ENCODE data around the gene TAS1R2. TPM values are rescaled to one million over a fixed set of nuclear protein-coding genes. Genes with fewer than 3 reads are reported as not detected.
"Not testable (repeated sequence)": the region's sequence is repeated elsewhere in the genome, so short reads cannot be mapped to it uniquely, and the experiment has no call there.

TAS1R2 gene
- not detected for polyA plus RNA-seq

DNA sequence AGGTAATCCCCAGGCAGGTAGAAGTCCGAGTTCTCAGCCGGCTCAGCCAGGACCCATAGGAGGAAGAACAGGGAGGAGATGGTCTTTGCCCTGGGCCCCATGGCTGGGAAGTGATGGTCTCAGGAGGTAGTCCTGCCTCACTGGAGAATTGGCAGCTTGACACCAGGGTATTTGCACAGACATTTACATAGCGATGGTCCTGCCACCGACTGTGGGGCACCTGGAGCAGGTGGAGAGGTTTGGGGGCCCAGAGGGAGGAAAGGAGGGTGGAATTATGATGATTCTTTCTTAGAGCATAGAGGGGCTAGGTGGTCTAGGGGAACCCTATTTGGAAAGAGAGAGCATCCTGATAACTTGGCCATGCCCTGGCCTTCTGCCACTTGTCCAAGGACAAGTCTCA lies at the start of gene TAS1R2:
TSS of gene TAS1R2 (minus strand) at position 101 of the 400 bp plus-strand sequence. CDS start at position 101, 0 bp downstream.
- no peak within 1 kb of the TSS for H3K27ac ChIP-seq (ENCODE audit: low read depth, low read length)
- 59 to 77% (median 63%) methylated on average over 4 of the region's 4 CpGs for WGBS, 3 donors

DNA sequence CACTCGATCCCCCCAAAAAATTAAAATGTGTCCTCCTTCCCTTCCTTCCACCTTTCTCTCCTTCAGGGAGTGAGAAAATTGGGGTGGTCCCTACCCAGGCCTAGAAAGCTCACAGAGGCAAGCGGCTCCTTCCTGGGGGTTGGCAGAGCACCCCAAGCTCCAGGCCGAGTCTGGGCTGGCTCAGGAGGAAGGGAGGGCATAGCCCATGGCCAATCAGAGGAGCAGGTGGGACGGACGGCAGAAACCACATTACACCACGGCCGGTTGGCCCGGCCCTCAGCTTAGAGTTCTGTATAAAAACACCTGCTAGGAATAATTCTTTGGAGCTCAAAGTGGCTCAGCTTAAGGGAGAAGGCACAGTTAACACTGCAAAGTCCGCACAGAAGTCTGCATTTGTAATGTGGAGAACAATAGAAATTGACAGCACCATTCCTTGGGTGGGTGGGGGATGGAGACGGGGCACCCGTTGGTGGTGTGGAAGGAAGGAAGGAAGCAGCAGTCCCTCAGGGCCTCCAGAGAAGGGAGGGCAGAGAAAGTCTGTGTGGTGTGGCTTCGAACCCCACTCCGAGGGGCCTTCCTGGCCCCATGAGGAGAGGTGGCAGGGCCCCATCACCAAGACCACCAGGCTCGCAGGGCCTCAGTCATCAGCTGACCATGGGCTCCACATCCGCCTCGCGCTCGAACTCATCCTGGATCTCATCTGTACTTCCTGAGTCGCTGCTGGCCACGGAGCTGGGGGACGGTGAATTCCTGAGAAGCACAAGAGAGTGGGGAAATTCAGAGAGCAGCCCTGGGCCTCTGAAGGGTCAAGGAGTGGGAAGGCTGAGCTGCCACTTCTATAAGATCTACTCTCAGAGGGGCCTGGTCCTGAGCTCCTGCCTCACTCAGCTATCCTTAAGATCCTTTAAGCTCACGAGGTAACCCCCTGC lies 48.7 kb upstream of the TAS1R2 start:
- no peak overlapping the region for H3K27ac ChIP-seq (ENCODE audit: low read depth, low read length)
- 37 to 75% (median 44%) methylated on average over 22 of the region's 22 CpGs for WGBS, 3 donors

DNA sequence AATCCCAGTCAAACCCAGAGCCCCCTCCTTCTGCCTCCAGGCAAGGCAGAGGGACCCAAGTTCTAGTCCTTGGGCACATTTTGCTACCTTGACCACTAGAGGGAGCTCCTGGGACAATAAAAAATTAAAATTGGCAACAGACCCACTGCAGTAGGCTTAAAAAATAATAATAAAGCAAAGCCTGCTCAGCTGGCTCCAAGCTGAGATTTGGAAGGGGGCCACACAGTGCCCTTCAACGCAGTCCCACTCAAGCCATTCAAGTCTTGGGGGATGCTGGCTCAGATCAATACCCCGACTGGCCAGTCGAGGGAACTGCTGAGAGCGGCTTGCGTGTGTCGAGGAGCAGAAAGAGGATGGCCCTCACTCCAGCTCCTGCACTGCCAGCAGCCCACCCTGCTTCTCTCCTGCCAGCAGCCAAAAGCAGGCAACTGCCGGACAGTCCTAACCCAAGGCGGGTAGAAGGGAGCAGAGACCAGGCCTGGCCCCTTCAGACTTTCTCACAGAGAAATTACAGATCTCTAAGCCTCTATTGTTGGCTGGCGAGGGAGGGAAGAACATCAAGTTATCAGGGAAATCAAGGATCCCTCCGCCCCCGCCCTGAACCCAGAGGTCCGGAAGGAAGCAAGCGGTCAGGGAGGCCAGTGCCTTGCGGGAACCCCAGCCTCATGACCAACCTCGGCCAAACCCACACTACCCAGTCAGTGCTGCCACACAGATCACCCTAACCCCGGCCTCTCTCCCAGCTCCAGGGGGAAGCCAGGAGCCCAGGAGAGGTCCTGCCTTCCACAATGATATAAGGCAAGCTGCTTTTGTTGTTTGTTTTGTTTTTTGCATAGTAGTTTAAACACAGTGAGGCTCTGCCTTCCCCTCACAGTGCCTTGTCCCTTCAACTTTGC lies 47.8 kb upstream of the TAS1R2 start:
- H3K27ac ChIP-seq (ENCODE audit: low read depth, low read length): no peak overlapping the region
- WGBS, 3 donors: 19 to 49% (median 22%) methylated on average over 16 of the region's 16 CpGs

DNA sequence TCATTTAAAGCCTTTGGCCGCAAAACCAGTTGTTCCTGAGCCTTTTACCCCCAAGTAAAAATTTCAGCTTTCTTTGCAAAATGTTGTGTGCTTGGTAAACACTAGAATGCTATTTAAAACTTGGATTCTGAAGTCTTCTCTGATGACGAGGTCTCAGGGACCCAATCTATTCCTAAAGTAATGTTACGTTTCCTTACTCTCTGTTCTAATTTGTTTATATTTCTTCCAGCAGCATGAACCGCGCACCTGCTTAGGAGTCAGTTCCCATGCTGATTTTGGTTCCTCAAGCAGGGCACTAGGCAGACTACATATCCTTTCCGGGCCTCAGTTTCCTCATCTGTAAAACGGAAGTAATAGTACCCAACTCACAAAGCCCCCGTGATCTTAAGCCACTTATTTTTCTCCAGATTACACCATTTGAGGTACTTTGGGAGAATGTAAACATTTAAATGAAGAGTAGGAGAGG lies 43.9 kb upstream of the TAS1R2 start:
- WGBS, 3 donors: 21 to 35% (median 30%) methylated on average over 8 of the region's 8 CpGs
- H3K27ac ChIP-seq (ENCODE audit: low read depth, low read length): no peak overlapping the region

DNA sequence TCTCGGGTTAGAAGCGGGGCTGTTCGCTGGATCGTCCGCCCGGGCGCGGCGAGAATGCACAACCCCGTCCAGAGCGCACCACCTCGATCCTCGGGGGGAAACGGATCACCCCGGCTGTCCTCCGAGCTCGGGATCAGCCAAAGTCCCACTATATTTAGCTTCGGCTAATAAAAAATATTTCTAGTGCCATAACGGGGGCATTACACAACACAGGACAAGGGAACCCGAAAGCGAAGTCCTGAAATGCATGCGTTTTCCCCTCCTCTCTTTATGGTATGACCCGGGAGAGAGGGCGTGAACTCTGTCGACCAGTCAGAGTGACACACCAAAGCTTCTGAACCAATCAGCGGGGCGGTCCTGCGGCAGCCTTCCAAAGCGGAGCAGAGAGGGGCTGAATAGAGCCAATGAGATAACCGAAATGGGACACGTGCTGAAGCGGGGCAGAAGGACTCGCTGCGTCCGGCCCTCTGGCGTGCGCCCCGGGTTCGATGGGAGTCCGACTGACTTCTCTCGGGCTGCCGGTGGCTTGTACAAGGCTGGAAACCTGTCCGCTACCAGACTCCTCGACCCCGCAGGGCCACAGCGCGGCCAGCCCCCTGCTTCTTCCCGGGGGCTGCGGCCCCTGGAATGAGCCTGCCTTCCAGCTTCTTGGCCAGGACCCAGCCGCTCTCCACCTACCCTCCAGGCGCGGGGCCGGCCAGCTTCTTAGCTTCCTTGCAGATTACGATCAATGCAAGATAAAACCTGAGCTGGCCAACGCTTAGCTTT lies 43.2 kb upstream of the TAS1R2 start, which contains the start of gene ALDH4A1:
TSS of gene ALDH4A1 (minus strand) at position 33 of the 768 bp plus-strand sequence. CDS start at position 1, 32 bp downstream.
- no peak within 1 kb of the TSS for H3K27ac ChIP-seq (ENCODE audit: low read depth, low read length)
- WGBS, 3 donors: 0% methylated on average over 55 of the region's 55 CpGs

DNA sequence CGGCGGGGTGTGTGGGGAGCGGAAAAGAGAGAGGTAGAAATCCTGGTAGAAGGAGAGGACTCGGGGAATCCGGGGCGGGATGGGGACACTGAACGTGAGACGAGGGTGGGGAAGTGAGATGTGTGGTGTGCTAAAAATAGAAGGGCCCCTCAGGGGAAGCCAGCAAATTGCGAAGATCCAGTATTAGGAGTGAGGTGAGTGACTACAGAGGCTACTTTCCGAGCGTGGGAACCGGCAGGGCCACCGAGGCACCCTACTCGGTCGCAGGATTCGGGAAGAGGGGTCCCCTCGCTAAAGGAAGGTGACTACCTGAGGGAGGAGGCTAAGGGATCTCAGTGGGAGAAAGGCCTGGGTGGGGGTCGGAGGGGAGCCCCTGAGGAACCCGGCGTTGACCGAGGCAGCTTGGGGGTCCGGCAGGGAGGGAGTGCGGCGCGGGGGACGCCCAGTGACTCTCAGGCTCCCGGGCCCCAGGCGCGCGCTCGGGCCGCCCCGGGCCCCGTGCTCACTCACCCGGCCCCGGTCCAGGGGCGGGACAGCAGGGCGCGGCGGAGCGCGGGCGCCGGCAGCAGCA lies 42.6 kb upstream of the TAS1R2 start:
- WGBS, 3 donors: 0 to 1% (median 1%) methylated on average over 39 to 44 of the region's 44 CpGs
- H3K27ac ChIP-seq (ENCODE audit: low read depth, low read length): no peak overlapping the region

DNA sequence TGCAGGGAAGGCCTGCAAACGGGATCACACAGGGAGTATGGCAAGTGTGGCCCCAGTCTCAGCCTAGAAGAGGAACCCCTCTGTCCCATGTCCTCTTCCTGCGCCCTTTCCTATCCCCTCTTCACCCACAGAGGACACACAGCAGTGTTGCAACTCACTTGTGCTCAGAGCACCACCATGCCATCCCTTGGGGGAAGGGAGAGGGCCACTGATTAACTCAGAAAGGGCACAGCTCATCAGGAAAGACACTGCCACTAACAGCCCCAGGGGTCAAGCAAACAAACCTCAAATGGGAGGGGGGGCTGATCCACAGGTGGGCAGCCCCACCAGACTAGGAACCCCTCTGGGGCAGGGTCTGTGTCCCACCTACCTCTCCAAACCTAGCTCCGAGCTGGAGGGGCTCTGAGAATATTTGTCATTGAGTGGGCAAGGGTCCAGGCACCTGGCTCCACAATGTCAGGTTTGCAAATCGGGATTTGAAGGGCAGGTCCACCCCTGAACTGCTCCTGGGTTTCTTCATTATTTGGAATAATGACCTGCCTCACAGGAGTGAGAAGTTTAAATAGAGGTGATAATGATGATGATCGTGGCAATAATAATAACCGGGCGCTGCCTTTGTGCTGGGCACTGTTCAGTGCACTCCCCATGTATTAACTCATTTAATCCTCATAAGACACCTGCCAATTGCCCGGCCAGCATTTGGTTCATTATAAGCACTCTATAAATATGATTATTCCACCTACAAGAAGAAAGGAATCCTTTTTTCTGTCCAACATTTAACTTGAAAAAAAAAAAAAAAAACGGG lies 41.9 kb upstream of the TAS1R2 start:
- H3K27ac ChIP-seq (ENCODE audit: low read depth, low read length): no peak overlapping the region

DNA sequence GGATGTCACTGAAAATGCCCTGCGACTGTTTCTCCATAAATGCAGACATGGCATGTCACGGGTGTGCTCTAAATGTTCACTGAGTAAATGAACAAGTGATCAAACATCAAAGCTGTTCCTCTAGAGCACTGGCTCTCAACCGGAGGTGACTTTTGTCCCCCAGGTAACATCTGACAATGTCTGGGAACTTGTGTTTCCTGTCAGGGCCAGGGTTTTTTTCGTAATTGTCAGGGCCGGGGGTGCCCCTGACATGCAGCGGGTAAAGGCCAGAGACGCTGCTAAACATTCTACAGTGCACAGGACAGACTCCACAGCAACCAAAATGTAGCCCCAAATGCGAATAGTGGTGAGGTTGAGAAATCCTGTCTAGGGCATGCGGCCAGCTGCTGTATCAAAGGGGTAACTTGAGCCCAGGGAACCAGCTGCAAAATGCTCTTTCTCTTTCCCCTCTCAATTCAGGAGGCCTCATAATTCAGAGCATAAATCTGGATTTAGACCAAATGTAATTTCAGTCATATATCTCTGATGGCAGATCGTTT lies 40.9 kb upstream of the TAS1R2 start:
- 53 to 85% (median 64%) methylated on average over 10 of the region's 10 CpGs for WGBS, 3 donors
- H3K27ac ChIP-seq (ENCODE audit: low read depth, low read length): no peak overlapping the region

More for the DNA sequence above, 41.9 kb upstream of the TAS1R2 start:
- 47 to 51% (median 50%) methylated on average over 9 of the region's 9 CpGs for WGBS, 3 donors

DNA sequence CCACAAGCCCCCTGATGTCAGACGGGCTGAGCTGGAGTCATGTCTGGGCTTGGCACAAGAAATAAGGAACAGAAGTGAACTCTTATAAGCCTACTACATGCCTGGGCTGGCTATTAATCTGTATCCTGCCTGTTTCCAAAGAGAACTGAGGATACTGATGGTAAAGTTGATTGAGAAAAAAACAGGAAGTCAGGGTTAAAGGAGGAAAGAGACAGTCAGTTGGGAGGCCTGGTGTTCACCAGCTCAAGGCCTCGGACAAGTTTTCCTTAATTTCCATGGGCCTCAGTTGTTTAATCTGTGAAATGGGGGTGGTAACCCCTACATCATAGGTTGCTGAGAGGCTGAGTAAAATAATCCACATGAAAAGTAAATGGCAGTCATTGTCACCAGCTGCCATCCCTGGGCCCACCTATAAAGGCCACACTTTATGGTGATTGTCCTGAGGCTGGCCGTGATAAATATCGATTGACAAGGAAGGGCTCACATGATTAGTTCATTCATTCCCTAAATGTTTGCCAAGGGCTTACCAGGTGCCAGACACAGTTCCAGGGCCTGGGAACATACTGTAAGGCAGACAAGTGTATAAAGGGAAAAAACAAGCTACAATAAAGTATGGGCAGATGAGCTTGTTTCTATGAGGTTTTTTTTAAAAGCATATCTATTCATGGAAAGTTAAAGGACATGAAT lies 40.0 kb upstream of the TAS1R2 start:
- no peak overlapping the region for H3K27ac ChIP-seq (ENCODE audit: low read depth, low read length)
- WGBS, 3 donors: 62 to 78% (median 75%) methylated on average over 4 of the region's 4 CpGs

DNA sequence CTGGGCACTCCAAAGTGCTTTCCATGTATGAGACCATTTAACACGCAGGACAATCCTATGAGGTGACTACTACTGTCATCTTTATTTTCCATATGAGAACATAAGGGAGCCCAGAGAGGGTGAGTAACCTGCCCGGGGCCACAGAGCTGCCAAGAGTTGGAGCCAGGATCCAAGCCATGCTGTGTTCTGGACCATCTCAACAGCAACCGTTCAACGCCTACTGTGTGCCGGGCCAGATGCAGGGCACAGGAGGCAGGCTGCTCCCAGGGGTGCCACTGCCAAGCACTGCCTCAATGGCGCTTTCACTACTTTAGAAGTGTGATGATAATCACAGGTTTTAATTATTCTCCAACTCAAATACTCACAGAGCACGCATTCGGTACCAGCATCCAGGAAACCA lies 39.1 kb upstream of the TAS1R2 start:
- no peak overlapping the region for H3K27ac ChIP-seq (ENCODE audit: low read depth, low read length)
- WGBS, 3 donors: 93 to 94% (median 93%) methylated on average over 8 of the region's 8 CpGs

DNA sequence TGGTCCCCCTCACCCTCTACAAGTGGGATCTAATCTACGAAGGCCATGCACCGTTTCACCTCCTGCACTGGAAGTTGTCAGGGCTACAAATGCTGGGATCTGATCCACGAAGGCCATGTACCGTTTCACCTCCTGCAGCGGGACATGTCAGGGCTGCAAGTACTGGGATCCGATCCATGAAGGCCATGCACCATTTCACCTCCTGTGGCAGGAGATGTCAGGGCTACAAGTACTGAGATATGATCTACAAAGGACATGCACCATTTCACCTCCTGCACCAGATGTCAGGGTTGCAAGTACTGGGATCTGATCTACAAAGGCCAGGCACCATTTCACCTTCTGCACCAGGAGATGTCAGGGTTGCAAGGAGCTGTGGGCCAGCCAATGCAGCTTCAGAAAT lies 35.9 kb upstream of the TAS1R2 start:
- WGBS, 3 donors: 80 to 93% (median 92%) methylated on average over 6 of the region's 6 CpGs
- H3K27ac ChIP-seq (ENCODE audit: low read depth, low read length): no peak overlapping the region

DNA sequence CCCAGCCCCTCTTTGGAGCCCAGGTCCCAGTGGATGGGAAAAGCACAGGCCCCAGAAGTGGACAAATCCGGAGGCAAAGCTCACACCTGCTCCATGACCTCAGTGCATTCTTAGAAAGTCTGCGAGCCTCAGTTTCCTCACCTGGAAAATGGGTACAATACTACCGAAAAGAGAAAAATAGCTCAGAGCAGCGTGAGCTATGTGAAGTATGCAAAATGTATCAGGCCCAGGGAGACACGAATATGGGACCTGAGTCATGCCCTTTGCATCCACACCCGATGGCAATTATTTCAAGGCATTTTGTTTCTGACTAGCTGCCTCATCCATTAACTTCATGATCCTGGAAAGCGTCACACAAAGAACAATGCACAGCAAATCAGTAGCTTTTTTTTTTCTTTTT lies 33.7 kb upstream of the TAS1R2 start:
- 95 to 97% (median 96%) methylated on average over 7 of the region's 7 CpGs for whole genome bisulfite sequencing, 3 donors

DNA sequence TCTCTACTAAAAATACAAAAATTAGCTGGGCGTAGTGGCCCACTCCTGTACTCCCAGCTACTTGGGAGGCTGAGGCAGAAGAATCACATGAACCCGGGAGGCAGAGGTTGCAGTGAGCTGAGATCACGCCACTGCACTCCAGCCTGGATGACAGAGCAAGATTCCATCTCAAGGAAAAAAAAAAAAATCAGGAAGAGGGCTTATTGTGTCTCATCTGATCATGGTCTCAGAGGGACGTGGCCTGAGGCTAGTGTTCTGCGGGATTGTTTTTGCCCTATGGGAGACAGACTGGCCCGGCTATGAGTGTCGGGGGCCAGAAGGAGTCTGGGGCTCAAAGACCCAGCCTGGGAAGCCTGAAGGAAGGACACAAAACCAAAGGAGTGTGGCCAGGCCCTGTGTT lies 32.4 kb upstream of the TAS1R2 start:
- not testable (repeated sequence) for H3K27ac ChIP-seq (ENCODE audit: low read depth, low read length)
- 76 to 91% (median 78%) methylated on average over 7 of the region's 7 CpGs for WGBS, 3 donors

More for the DNA sequence above, 33.7 kb upstream of the TAS1R2 start:
- H3K27ac ChIP-seq (ENCODE audit: low read depth, low read length): no peak overlapping the region

DNA sequence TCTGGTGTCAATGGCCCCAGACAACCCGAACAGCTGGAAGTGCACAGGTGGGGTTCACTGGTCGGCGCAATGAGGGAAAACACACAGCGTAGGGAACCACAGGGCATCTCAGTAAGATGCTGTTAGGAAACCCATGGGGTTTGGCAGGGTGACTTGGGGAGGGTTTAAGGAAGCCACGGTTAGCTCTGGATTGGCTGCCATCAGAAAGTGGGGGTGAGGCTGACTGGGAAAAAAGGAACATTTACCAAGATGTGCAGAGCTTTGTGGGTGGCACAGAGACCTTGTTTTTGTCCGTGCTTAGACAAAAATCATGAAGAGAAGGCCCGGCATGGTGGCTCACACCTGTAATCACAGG lies 31.9 kb upstream of the TAS1R2 start:
- H3K27ac ChIP-seq (ENCODE audit: low read depth, low read length): no peak overlapping the region
- 67 to 87% (median 74%) methylated on average over 7 of the region's 7 CpGs for WGBS, 3 donors

DNA sequence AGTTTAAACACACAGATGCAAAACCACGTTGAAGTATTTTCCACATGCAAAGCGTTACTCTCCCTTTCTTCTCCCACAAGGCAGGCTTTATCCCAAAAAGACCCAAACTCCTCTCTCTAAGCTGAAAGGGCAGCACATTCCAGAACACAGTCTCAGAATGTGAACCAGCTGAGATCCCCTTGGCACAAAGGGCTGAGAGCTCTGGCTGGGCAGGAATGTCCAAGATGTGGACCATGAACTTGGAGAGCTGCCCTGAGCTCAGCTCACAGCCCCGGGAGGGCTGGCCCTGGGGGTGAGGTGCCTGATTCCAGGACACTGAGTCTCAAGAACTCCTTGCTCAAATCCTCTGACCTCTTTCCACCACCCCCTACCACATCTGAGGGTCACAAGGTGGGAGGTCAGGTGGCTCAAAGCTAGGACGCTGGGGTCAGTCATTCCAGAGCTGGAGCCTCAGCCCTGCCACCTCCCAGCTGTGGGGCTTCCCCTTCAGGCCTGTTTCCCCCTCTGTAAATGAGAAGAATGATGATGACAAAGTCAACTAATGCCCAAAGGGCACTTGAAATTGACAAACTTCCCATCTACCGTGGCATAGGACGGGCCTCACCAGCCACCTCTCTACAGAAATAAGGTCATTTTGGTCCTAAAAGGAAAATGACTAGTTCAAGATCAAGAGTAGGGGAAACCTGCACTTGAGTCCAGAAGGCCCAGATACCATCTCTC lies 31.4 kb upstream of the TAS1R2 start:
- WGBS, 3 donors: 60 to 63% (median 60%) methylated on average over 6 of the region's 6 CpGs
- no peak overlapping the region for H3K27ac ChIP-seq (ENCODE audit: low read depth, low read length)

DNA sequence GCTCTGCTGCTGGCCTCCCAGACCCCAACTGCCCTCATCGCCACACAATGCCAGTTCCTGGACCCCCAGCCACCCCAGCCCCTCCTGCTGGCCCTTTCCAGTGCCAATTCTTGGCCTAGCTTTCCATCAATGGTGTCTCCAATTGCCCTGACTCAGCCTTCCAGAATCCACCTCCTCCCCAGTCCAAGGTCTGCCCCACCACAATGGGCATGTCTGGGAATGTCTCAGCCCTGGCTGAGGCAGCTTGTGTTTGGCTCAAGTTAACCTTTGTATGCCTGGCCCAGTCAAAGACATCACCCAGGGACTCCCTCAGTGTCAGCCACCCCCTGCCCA lies 26.5 kb upstream of the TAS1R2 start:
- no peak overlapping the region for H3K27ac ChIP-seq (ENCODE audit: low read depth, low read length)
- WGBS, 3 donors: 90 to 100% (median 100%) methylated on average over 1 of the region's 1 CpG
